LNCAP (cell line): ENCODE data around the gene EXOC3L4.

Experiments used
- CTCF ChIP-seq: fragments of 450-650 bp; IDR thresholded peaks from 2 replicates; pipeline ENCODE4 v1.5.1; 2017; ENCODE audit warnings: mild to moderate bottlenecking

The EXOC3L4 gene

GRCh38 chr14:103115845-103116572 is 21.5 kb downstream of the EXOC3L4 start:
- TF ChIP-seq CTCF, result no peak

- TF ChIP-seq CTCF, result no peak
These were observed 22.1 kb downstream of the EXOC3L4 start for GRCh38 chr14:103116636-103117035.

- TF ChIP-seq CTCF, result no peak
These were observed 23.6 kb downstream of the EXOC3L4 start for GRCh38 chr14:103118018-103118662.

GRCh38 chr14:103118663-103119404 is 24.3 kb downstream of the EXOC3L4 start:
- TF ChIP-seq CTCF, result no peak

- no peak for TF ChIP-seq CTCF
These were observed 26.8 kb downstream of the EXOC3L4 start for GRCh38 chr14:103121121-103121845.

- no peak for TF ChIP-seq CTCF
These were observed 27.5 kb downstream of the EXOC3L4 start for GRCh38 chr14:103121846-103122584.

GRCh38 chr14:103122585-103122946 is 28.0 kb downstream of the EXOC3L4 start:
- TF ChIP-seq CTCF, result no peak
